Naive thymus-derived CD4-positive, alpha-beta T cell (primary cell): ENCODE data around the gene EXOSC3. TPM values are rescaled to one million over a fixed set of nuclear protein-coding genes. Genes with fewer than 3 reads are reported as not detected.
A peak's percentile ranks its signal among the peaks of the same experiment; 100 is the strongest.
"Not testable (repeated sequence)": the region's sequence is repeated elsewhere in the genome, so short reads cannot be mapped to it uniquely, and the experiment has no call there.

ENCODE experiments used
- ATAC-seq: fragments of 150-1000 bp; cut with Tn5 transposase; 2 replicates; pipeline ENCODE4 v1.10.0; 2021; ENCODE audit warnings: mild to moderate bottlenecking, moderate library complexity
- CTCF ChIA-PET: fragments of 350-600 bp; sonication (Branson Sonifier 250); formaldehyde crosslinking; loops from one replicate; lab custom pipeline; 2021; ENCODE audit warnings: antibody characterized with exemption; lab: Charles Lee
- POLR2A ChIA-PET: fragments of 350-600 bp; sonication (Branson Sonifier 250); formaldehyde crosslinking; loops from one replicate; lab custom pipeline; 2021; ENCODE audit warnings: antibody characterized with exemption, inconsistent platforms; lab: Charles Lee
- DNase-seq, 9 donors: peaks; one replicate each; pipeline versions ENCODE4 v3.0.0 to v3.0.0-alpha.2; 2020 to 2022; ENCODE audit warnings: mixed read lengths in 1 of 9
- H3K27ac ChIP-seq: one replicate; pipeline ENCODE4 v1.7.0; 2013; ENCODE audit warnings: mild to moderate bottlenecking, low read depth, low read length, moderate library complexity
- H3K27me3 ChIP-seq, 2 donors: one replicate each; pipeline ENCODE4 v1.7.0; 2013; ENCODE audit warnings: low read length in 2 of 2, mild to moderate bottlenecking in 2 of 2, moderate library complexity in 2 of 2; ENCODE audit not compliant: control insufficient read depth in 2 of 2, insufficient read depth in 2 of 2
- H3K36me3 ChIP-seq, 3 experiments: 1 replicate in 2 of 3; 2 replicates in 1 of 3; pipeline ENCODE4 v1.7.0; 2013; ENCODE audit warnings: low read length in 3 of 3, mild to moderate bottlenecking in 3 of 3, moderate library complexity in 1 of 3; ENCODE audit not compliant: insufficient read depth in 3 of 3, control insufficient read depth in 2 of 3
- H3K4me1 ChIP-seq, 2 donors: one replicate each; pipeline ENCODE4 v1.7.0; 2013; ENCODE audit warnings: low read length in 2 of 2, mild to moderate bottlenecking in 2 of 2, moderate library complexity in 1 of 2; ENCODE audit not compliant: control insufficient read depth in 2 of 2, insufficient read depth in 2 of 2
- H3K4me3 ChIP-seq: 2 replicates; pipeline ENCODE4 v1.7.0; 2013; ENCODE audit warnings: mild to moderate bottlenecking, low read length
- H3K9me3 ChIP-seq, 3 experiments: 1 replicate in 2 of 3; 2 replicates in 1 of 3; pipeline ENCODE4 v1.7.0; 2013; ENCODE audit warnings: low read length in 3 of 3; ENCODE audit not compliant: control insufficient read depth in 2 of 3
- H3K27ac Mint-ChIP-seq, 9 donors: one replicate each; pipeline ENCODE4 v1.8.0; 2020 to 2022; ENCODE audit warnings: mixed read lengths in 9 of 9, mild to moderate bottlenecking in 8 of 9, moderate library complexity in 5 of 9, inconsistent platforms in 2 of 9
- H3K27me3 Mint-ChIP-seq, 5 donors: one replicate each; pipeline ENCODE4 v1.8.0; 2021 to 2022; ENCODE audit warnings: mixed read lengths in 5 of 5, mild to moderate bottlenecking in 1 of 5
- H3K36me3 Mint-ChIP-seq, 5 donors: one replicate each; pipeline ENCODE4 v1.8.0; 2020 to 2022; ENCODE audit warnings: mixed read lengths in 5 of 5, mild to moderate bottlenecking in 3 of 5, inconsistent platforms in 1 of 5
- H3K4me1 Mint-ChIP-seq, 7 donors: one replicate each; pipeline ENCODE4 v1.8.0; 2020 to 2022; ENCODE audit warnings: mixed read lengths in 7 of 7, mild to moderate bottlenecking in 3 of 7, inconsistent platforms in 1 of 7
- H3K4me3 Mint-ChIP-seq, 10 donors: one replicate each; pipeline ENCODE4 v1.8.0; 2020 to 2022; ENCODE audit warnings: mild to moderate bottlenecking in 10 of 10, mixed read lengths in 10 of 10, moderate library complexity in 6 of 10, inconsistent platforms in 2 of 10
- H3K9me3 Mint-ChIP-seq, 11 donors: one replicate each; pipeline ENCODE4 v1.8.0; 2020 to 2022; ENCODE audit warnings: mixed read lengths in 11 of 11, mild to moderate bottlenecking in 4 of 11, inconsistent platforms in 1 of 11, moderate library complexity in 1 of 11
- intact Hi-C, 2 donors: fragments of 100-400 bp; cut with micrococcal nuclease; formaldehyde crosslinking; loops; one replicate each; pipeline ENCODE4 v1.15.1; 2023
- polyA plus RNA-seq, 2 donors: library from polyadenylated mRNA; unstranded; fragments of 300-500 nt; fragmentation: Illumina TruSeq; gene quantifications; one replicate each; pipeline ENCODE4 v1.2.3, GENCODE V29; 2021
- total RNA-seq, 6 experiments: library from RNA in 5 of 6; stranded (reverse) in 5 of 6; gene quantifications; 1 replicate in 5 of 6; 2 replicates in 1 of 6; pipeline ENCODE4 v1.2.3 and lab custom pipeline; 2021 to 2026

The EXOSC3 gene
- total and polyA plus RNA-seq, 7 experiments from 2014 or later: 17.2 to 66.1 (median 39.7) TPM

- Histone ChIP-seq H3K27me3 (no peaks in the 10 kb centered on the region), H3K27ac (no peak overlapping the region), H3K36me3 (peaks cover 5 to 33% (median 5%) of the 10 kb centered on the region in 3 experiments), H3K9me3 (no peaks in the 10 kb centered on the region), H3K4me1 (no peaks in the 10 kb centered on the region), H3K4me3 (no peak overlapping the region)
- ChIA-PET POLR2A (interaction anchor here (0.7 to 3.7 kb wide), 4 partner anchors 8 to 15 kb away, joined by 3 to 9 read pairs (median 4); partner anchors contain the start of gene EXOSC3), CTCF (no interaction called here)
- ATAC-seq (no peak), DNase-seq (no peak)
- Mint-ChIP-seq H3K9me3 (no peaks in the 10 kb centered on the region), H3K4me1 (peaks cover 0 to 14% (median 2%) of the 10 kb centered on the region in 7 donors), H3K36me3 (peaks cover 0 to 49% (median 11%) of the 10 kb centered on the region in 5 donors), H3K27me3 (no peaks in the 10 kb centered on the region), H3K27ac (peak overlapping the region in 3 of 9 donors; percentile 21 to 48 (median 26)), H3K4me3 (no peak overlapping the region)
- intact Hi-C loops: no loop called here
Measured at GRCh38 chr9:37769306-37769705, 15.6 kb downstream of the EXOSC3 start.

DNA sequence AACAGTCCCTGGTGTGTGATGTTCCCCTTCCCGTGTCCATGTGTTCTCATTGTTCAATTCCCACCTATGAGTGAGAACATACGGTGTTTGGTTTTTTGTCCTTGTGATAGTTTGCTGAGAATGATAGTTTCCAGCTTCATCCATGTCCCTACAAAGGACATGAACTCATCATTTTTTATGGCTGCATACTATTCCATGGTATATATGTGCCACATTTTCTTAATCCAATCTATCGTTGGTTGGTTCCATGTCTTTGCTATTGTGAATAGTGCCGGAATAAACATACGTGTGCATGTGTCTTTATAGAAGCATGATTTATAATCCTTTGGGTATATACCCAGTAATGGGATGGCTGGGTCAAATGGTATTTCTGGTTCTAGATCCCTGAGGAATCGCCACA, 19.6 kb downstream of the EXOSC3 start:
- H3K4me1 ChIP-seq, H3K27me3 ChIP-seq, H3K4me3 ChIP-seq, H3K9me3 ChIP-seq, DNase-seq, H3K27ac ChIP-seq, CTCF ChIA-PET, ATAC-seq, H3K27me3 Mint-ChIP-seq, H3K27ac Mint-ChIP-seq, POLR2A ChIA-PET, H3K9me3 Mint-ChIP-seq, H3K4me3 Mint-ChIP-seq, intact Hi-C loops: not testable (repeated sequence)
- peaks cover 0 to 14% (median 4%) of the 10 kb centered on the region in 7 donors for H3K4me1 Mint-ChIP-seq
- peaks cover 0 to 16% (median 0%) of the 10 kb centered on the region in 3 experiments for H3K36me3 ChIP-seq
- peaks cover 4 to 35% (median 17%) of the 10 kb centered on the region in 5 donors for H3K36me3 Mint-ChIP-seq

GRCh38 chr9:37761511-37761910, 23.4 kb downstream of the EXOSC3 start:
- no peaks in the 10 kb centered on the region for H3K27me3 Mint-ChIP-seq
- DNase-seq (no peak), ATAC-seq (no peak)
- POLR2A ChIA-PET: no interaction called here
- H3K4me1 Mint-ChIP-seq: peaks cover 0 to 23% (median 8%) of the 10 kb centered on the region in 7 donors
- no peak overlapping the region for H3K27ac Mint-ChIP-seq
- H3K36me3 Mint-ChIP-seq: peaks cover 4 to 26% (median 17%) of the 10 kb centered on the region in 5 donors
- H3K4me3 Mint-ChIP-seq: no peak overlapping the region
- no peak overlapping the region for H3K4me3 ChIP-seq
- H3K4me1 ChIP-seq: no peaks in the 10 kb centered on the region
- H3K36me3 ChIP-seq: peaks cover 0 to 5% (median 0%) of the 10 kb centered on the region in 3 experiments
- CTCF ChIA-PET: no interaction called here
- no peaks in the 10 kb centered on the region for H3K9me3 ChIP-seq
- no peaks in the 10 kb centered on the region for H3K27me3 ChIP-seq
- intact Hi-C loops: no loop called here
- H3K9me3 Mint-ChIP-seq: no peaks in the 10 kb centered on the region
- no peak overlapping the region for H3K27ac ChIP-seq

GRCh38 chr9:37760416-37761161, 24.3 kb downstream of the EXOSC3 start:
- ChIA-PET POLR2A (no interaction called here), CTCF (interaction anchor here (0.8 kb wide), 1 partner anchor 12 kb away, joined by 4 read pairs; no protein-coding TSS in a partner anchor)
- DNase-seq (no peak), ATAC-seq (no peak)
- no peak overlapping the region for H3K27ac ChIP-seq
- H3K36me3 Mint-ChIP-seq: peaks cover 4 to 22% (median 17%) of the 10 kb centered on the region in 5 donors
- H3K27me3 ChIP-seq: no peaks in the 10 kb centered on the region
- no peaks in the 10 kb centered on the region for H3K4me1 ChIP-seq
- H3K9me3 ChIP-seq: no peaks in the 10 kb centered on the region
- no peak overlapping the region for H3K4me3 ChIP-seq
- H3K4me3 Mint-ChIP-seq: no peak overlapping the region
- peaks cover 0 to 5% (median 0%) of the 10 kb centered on the region in 3 experiments for H3K36me3 ChIP-seq
- intact Hi-C loops: no loop called here
- H3K4me1 Mint-ChIP-seq: peaks cover 7 to 26% (median 15%) of the 10 kb centered on the region in 7 donors
- H3K27ac Mint-ChIP-seq: peak overlapping the region in 2 of 9 donors; percentile 1 to 41
- H3K27me3 Mint-ChIP-seq: no peaks in the 10 kb centered on the region
- no peaks in the 10 kb centered on the region for H3K9me3 Mint-ChIP-seq

DNA sequence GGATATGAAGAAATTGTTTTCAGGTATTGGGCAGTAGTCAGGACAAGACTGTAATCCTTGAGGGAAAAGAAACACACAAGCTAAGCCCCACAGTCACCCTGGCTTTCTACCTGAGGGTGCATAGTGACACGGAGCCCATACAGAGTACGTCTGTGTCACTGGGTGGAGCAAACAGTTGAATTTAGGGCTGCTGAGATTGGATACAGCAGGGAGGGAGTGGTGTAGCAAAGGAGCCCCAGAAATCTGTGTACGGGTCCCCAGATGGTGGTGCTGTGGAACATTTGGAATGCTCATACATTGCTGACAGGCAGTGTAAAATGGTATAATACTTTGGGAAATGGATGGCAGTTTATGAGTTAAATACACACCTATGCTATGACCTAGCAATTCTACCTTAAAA, 26.1 kb downstream of the EXOSC3 start:
- H3K27me3 ChIP-seq: no peaks in the 10 kb centered on the region
- peaks cover 7 to 9% of the 10 kb centered on the region in 2 donors for H3K4me1 ChIP-seq
- H3K27ac ChIP-seq: no peak overlapping the region
- H3K4me3 Mint-ChIP-seq: no peak overlapping the region
- intact Hi-C loops: no loop called here
- DNase-seq: no peak
- H3K36me3 ChIP-seq: no peaks in the 10 kb centered on the region
- peaks cover 4 to 10% (median 7%) of the 10 kb centered on the region in 5 donors for H3K36me3 Mint-ChIP-seq
- peaks cover 22 to 42% (median 30%) of the 10 kb centered on the region in 7 donors for H3K4me1 Mint-ChIP-seq
- no peaks in the 10 kb centered on the region for H3K9me3 Mint-ChIP-seq
- no peak for ATAC-seq
- no peak overlapping the region for H3K4me3 ChIP-seq
- POLR2A ChIA-PET: no interaction called here
- no peaks in the 10 kb centered on the region for H3K9me3 ChIP-seq
- no peaks in the 10 kb centered on the region for H3K27me3 Mint-ChIP-seq
- peak overlapping the region in 2 of 9 donors; percentile 34 to 44 for H3K27ac Mint-ChIP-seq
- CTCF ChIA-PET: no interaction called here

- Histone ChIP-seq H3K36me3 (no peaks in the 10 kb centered on the region), H3K4me3 (peak within 1 kb of the TSS; percentile 92), H3K4me1 (peaks cover 9 to 11% of the 10 kb centered on the region in 2 donors), H3K27ac (peak within 1 kb of the TSS; percentile 87), H3K27me3 (no peaks in the 10 kb centered on the region), H3K9me3 (no peaks in the 10 kb centered on the region)
- Mint-ChIP-seq H3K9me3 (no peaks in the 10 kb centered on the region), H3K36me3 (peaks cover 0 to 4% (median 0%) of the 10 kb centered on the region in 5 donors), H3K4me1 (peaks cover 26 to 52% (median 33%) of the 10 kb centered on the region in 7 donors), H3K27me3 (no peaks in the 10 kb centered on the region), H3K4me3 (peak within 1 kb of the TSS; percentile 87 to 98 (median 96)), H3K27ac (peak within 1 kb of the TSS; percentile 68 to 95 (median 92))
- peak; percentile 50 to 78 (median 70) for DNase-seq
- ATAC-seq: peak; percentile 95
- intact Hi-C loops: loop anchor here (1.0 to 5.0 kb wide), 9 partner anchors 32 to 314 kb away; partner anchors contain the start of genes DCAF10 (in 2 of the 2), EXOSC3 (in 2 of the 2), POLR1E (in 2 of the 2) and TOMM5 (in 2 of the 2)
- POLR2A ChIA-PET: interaction anchor here (0.7 to 3.4 kb wide), 4 partner anchors 13 to 44 kb away, joined by 3 to 14 read pairs (median 4); partner anchors contain the start of gene EXOSC3
- CTCF ChIA-PET: interaction anchor here (1.1 kb wide), 1 partner anchor 152 kb away, joined by 4 read pairs; no protein-coding TSS in a partner anchor
Measured at GRCh38 chr9:37753489-37754190, 31.2 kb downstream of the EXOSC3 start, which contains the start of gene TRMT10B. TSS of gene TRMT10B (plus strand) at chr9:37753805. CDS start at chr9:37761932, 8,127 bp downstream.
